Fibroblast of the aortic adventitia (primary cell): ENCODE measurements around the gene PBX1. TPM values are rescaled to one million over a fixed set of nuclear protein-coding genes. Genes with fewer than 3 reads are reported as not detected.

Source experiments
- DNase-seq: peaks from one replicate; pipeline ENCODE4 v3.0.0-alpha.2; 2010; ENCODE audit warnings: low read depth
- H3K4me3 ChIP-seq: 2 replicates; pipeline ENCODE4 v1.5.1; 2011; ENCODE audit warnings: low read depth, mild to moderate bottlenecking, control low read depth, low read length, moderate library complexity
- CTCF ChIP-seq: IDR thresholded peaks from 2 replicates; pipeline ENCODE4 v1.5.1; 2011; ENCODE audit warnings: mild to moderate bottlenecking, low read length, control low read depth, inconsistent platforms; ENCODE audit not compliant: insufficient read depth
- total RNA-seq: library from RNA; depleted of rRNA; stranded (reverse); fragments of >200 nt; gene quantifications from 2 replicates; pipeline ENCODE4 v1.2.3, GENCODE V29; 2012; ENCODE audit warnings: low replicate concordance

Gene PBX1
- total RNA-seq, 1 donor = 95.6 TPM

DNA sequence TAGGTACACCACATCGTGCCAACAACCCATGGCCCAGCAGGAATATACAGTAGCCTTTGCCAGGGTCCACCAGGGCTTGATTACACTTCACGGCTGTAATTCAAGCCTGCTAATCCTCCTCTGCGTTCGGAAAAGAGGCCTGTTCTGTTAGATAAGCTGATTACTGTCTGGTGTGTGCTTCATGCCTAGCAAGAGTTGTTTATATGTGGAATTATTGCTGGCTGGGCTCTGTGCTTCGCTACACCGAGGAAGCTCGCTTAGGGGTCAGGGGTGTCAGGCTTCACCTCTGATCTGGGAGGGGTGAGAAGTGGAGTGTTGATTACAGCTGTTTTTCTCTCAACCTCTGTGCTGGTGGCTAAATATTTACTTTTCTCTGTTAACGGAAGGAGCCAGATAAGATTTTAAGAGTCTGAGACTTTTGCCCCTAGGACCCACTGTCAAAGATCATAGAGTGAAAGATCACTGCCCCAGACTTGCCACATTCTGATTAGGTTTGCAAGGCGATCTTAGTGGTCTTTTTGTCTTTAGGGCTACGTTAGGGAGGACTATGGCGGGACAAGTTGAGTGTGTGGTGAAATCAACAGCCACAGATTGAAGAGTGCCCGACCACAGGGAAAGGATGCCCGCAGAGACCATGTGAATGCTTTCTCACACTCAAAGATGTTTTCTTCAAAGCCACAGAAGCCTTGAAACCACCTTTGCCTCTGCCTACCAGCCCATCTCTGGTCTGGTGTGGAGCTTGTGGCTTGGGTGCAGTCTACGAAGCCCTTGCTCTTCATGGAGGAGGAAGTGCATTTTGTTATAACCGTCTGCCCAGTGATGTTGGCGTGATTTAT lies 216.1 kb downstream of the PBX1 start:
- no peak for DNase-seq
- no peak for TF ChIP-seq CTCF
- H3K4me3 ChIP-seq = no peak overlapping the region

DNA sequence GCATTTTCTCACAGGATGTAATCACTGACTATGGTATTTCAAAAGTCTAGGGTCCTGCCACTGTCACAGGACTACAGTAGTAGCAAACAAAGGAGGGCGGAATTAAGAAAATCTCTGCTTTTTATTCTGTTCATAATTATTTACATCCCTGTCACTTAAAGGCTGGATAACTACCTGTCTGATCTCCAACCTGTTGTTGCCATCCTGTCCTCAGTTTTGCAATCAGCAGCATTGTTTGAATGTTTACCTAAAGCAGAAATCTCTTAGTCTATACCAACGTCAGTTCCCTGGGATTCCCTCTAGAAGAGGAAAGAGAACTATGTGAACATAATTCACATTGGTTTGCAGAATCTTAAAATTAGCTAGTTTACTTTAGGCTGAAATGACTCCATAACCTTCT lies 218.5 kb downstream of the PBX1 start:
- H3K4me3 ChIP-seq = no peak overlapping the region
- no peak for DNase-seq
- TF ChIP-seq CTCF = no peak

DNA sequence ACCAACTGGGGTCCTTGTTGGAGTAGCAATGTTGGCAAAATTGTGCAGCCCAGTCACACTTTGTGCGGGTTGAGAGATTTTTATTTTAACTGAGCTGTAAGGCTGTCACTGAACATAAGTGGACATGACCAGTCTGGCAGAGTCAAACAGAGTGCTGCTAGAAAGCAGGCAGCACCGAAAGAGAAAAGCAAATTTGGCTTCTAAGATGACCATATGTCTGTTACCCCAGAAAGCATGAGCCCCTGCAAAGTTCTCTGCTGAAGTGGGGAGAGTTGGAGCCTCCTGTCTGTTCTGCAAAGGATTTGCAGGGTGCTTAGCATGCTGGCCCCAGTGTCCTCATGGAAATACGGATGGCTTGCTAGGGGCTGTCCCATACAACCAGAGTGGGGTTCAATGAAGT lies 220.4 kb downstream of the PBX1 start:
- no peak for DNase-seq
- H3K4me3 ChIP-seq = no peak overlapping the region
- no peak for TF ChIP-seq CTCF

GRCh38 chr1:164780111-164780812 lies 221.3 kb downstream of the PBX1 start:
- TF ChIP-seq CTCF = no peak
- H3K4me3 ChIP-seq = no peak overlapping the region
- DNase-seq = no peak

DNA sequence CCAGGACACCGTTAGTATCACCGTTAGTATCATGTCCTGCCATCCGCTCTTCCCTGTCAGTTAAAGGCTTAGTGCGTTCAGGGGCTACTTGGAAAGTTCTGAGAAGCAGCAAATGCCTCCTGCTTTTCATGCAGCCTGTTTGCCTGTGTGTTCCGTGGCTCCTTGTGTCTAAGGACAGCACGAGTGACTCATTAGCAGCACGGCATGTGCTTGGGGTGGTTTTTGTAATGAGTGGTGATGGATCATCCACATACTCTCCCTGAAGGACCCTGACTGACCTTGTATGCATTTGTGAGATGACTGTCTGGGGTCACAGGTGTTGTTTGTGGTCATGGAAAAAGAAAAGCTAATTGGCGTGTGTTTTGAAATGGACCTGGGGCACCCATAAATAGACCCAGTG lies 221.9 kb downstream of the PBX1 start:
- TF ChIP-seq CTCF = no peak
- H3K4me3 ChIP-seq = no peak overlapping the region
- peak; percentile 68 for DNase-seq

GRCh38 chr1:164781972-164782371 lies 223.0 kb downstream of the PBX1 start:
- DNase-seq = no peak
- no peak for TF ChIP-seq CTCF
- H3K4me3 ChIP-seq = no peak overlapping the region
